Astrocyte (in vitro differentiated cells and primary cell): Measurements from ENCODE around the gene SOX5.

Experiments used
- EZH2 ChIP-seq: IDR thresholded peaks from 2 replicates; pipeline ENCODE4 v1.6.1; 2012; ENCODE audit warnings: mild to moderate bottlenecking, low read length, inconsistent platforms; ENCODE audit not compliant: insufficient read depth
- TF ChIP-seq, protein P1 (sequence below): IDR thresholded peaks from 2 replicates; pipeline ENCODE4 v1.5.1; 2011; ENCODE audit warnings: low read depth, mild to moderate bottlenecking, inconsistent platforms, low read length, moderate library complexity; ENCODE audit not compliant: insufficient read depth

GRCh38 chr12:23542187-23542586 lies 407.3 kb downstream of the SOX5 start:
- TF ChIP-seq, protein P1, sequence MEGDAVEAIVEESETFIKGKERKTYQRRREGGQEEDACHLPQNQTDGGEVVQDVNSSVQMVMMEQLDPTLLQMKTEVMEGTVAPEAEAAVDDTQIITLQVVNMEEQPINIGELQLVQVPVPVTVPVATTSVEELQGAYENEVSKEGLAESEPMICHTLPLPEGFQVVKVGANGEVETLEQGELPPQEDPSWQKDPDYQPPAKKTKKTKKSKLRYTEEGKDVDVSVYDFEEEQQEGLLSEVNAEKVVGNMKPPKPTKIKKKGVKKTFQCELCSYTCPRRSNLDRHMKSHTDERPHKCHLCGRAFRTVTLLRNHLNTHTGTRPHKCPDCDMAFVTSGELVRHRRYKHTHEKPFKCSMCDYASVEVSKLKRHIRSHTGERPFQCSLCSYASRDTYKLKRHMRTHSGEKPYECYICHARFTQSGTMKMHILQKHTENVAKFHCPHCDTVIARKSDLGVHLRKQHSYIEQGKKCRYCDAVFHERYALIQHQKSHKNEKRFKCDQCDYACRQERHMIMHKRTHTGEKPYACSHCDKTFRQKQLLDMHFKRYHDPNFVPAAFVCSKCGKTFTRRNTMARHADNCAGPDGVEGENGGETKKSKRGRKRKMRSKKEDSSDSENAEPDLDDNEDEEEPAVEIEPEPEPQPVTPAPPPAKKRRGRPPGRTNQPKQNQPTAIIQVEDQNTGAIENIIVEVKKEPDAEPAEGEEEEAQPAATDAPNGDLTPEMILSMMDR = no peak
- no peak for TF ChIP-seq EZH2
